AML-193 (cell line): Measurements from ENCODE around the gene TBX15.

Experiments
- DNase-seq, 2 experiments: peaks; one replicate each; lab custom pipeline; 2025; lab: John Stamatoyannopoulos, UW

TBX15 gene

GRCh38 chr1:118984722-118985639, 3.2 kb downstream of the TBX15 start:
- DNase-seq = no peak

- no peak for DNase-seq
Measured at GRCh38 chr1:118984086-118984721, 3.9 kb downstream of the TBX15 start.

- DNase-seq = no peak
Measured at GRCh38 chr1:118983558-118984041, 4.5 kb downstream of the TBX15 start.

- no peak for DNase-seq
Measured at GRCh38 chr1:118982821-118983557, 5.2 kb downstream of the TBX15 start.

- no peak for DNase-seq
Measured at GRCh38 chr1:118982266-118982665, 5.9 kb downstream of the TBX15 start.

GRCh38 chr1:118981436-118981835, 6.7 kb downstream of the TBX15 start:
- no peak for DNase-seq

- no peak for DNase-seq
Measured at GRCh38 chr1:118979754-118980575, 8.2 kb downstream of the TBX15 start.

GRCh38 chr1:118978914-118979701, 9.0 kb downstream of the TBX15 start:
- DNase-seq = no peak

- DNase-seq = no peak
Measured at GRCh38 chr1:118977600-118977999, 10.5 kb downstream of the TBX15 start.

- DNase-seq = no peak
Measured at GRCh38 chr1:118974661-118975060, 13.5 kb downstream of the TBX15 start.

GRCh38 chr1:118973531-118974137, 14.5 kb downstream of the TBX15 start:
- no peak for DNase-seq

GRCh38 chr1:118973032-118973431, 15.1 kb downstream of the TBX15 start:
- DNase-seq = no peak

- no peak for DNase-seq
Measured at GRCh38 chr1:118970451-118970850, 17.7 kb downstream of the TBX15 start.

GRCh38 chr1:118963456-118964430, 24.4 kb downstream of the TBX15 start:
- DNase-seq = no peak

- DNase-seq = no peak
Measured at GRCh38 chr1:118963138-118963455, 25.0 kb downstream of the TBX15 start.

GRCh38 chr1:118961156-118961555, 27.0 kb downstream of the TBX15 start:
- no peak for DNase-seq

GRCh38 chr1:118960567-118961136, 27.5 kb downstream of the TBX15 start:
- DNase-seq = no peak

- no peak for DNase-seq
Measured at GRCh38 chr1:118960026-118960561, 28.0 kb downstream of the TBX15 start.
